ENCODE measurements around the gene ABCD3.
A peak's percentile ranks its signal among the peaks of the same experiment; 100 is the strongest.
"Not testable (repeated sequence)": the region's sequence is repeated elsewhere in the genome, so short reads cannot be mapped to it uniquely, and the experiment has no call there.

ABCD3 gene

GRCh38 chr1:94408104-94408830, 9.9 kb upstream of the ABCD3 start:
- no peak for FAIRE-seq

GRCh38 chr1:94411237-94411636, 7.0 kb upstream of the ABCD3 start:
- peak; percentile 41 for FAIRE-seq
- DNase-seq (ENCODE audit: extremely low spot score, insufficient read length, low read depth) = no peak

More at GRCh38 chr1:94408104-94408830, 9.9 kb upstream of the ABCD3 start:
- no peak for DNase-seq (ENCODE audit: extremely low spot score, insufficient read length, low read depth)

- DNase-seq (ENCODE audit: extremely low spot score, insufficient read length, low read depth) (no peak), FAIRE-seq (no peak)
Measured at GRCh38 chr1:94413311-94413710, 4.9 kb upstream of the ABCD3 start.

- DNase-seq (ENCODE audit: extremely low spot score, insufficient read length, low read depth) (no peak), FAIRE-seq (no peak)
Measured at GRCh38 chr1:94416901-94417727, 1.1 kb upstream of the ABCD3 start.

GRCh38 chr1:94417728-94417977, 536 bp upstream of the ABCD3 start:
- FAIRE-seq = no peak
- no peak for DNase-seq (ENCODE audit: extremely low spot score, insufficient read length, low read depth)

- DNase-seq (ENCODE audit: extremely low spot score, insufficient read length, low read depth) (no peak), FAIRE-seq (no peak)
Measured at GRCh38 chr1:94418664-94419655, 771 bp downstream of the ABCD3 start.

- FAIRE-seq = no peak
- no peak for DNase-seq (ENCODE audit: extremely low spot score, insufficient read length, low read depth)
Measured at GRCh38 chr1:94422115-94422820, 4.1 kb downstream of the ABCD3 start.

GRCh38 chr1:94425821-94426484, 7.8 kb downstream of the ABCD3 start:
- no peak for DNase-seq (ENCODE audit: extremely low spot score, insufficient read length, low read depth)
- no peak for FAIRE-seq

- DNase-seq (ENCODE audit: extremely low spot score, insufficient read length, low read depth); FAIRE-seq: not testable (repeated sequence)
Measured at GRCh38 chr1:94426485-94426870, 8.3 kb downstream of the ABCD3 start.

- FAIRE-seq = no peak
Measured at GRCh38 chr1:94428441-94428840, 10.3 kb downstream of the ABCD3 start.

GRCh38 chr1:94428927-94429528, 10.8 kb downstream of the ABCD3 start:
- FAIRE-seq; DNase-seq (ENCODE audit: extremely low spot score, insufficient read length, low read depth): not testable (repeated sequence)

More at GRCh38 chr1:94428441-94428840, 10.3 kb downstream of the ABCD3 start:
- no peak for DNase-seq (ENCODE audit: extremely low spot score, insufficient read length, low read depth)

GRCh38 chr1:94430066-94430465, 11.9 kb downstream of the ABCD3 start:
- not testable (repeated sequence) for FAIRE-seq; DNase-seq (ENCODE audit: extremely low spot score, insufficient read length, low read depth)

- DNase-seq (ENCODE audit: extremely low spot score, insufficient read length, low read depth) (no peak), FAIRE-seq (no peak)
Measured at GRCh38 chr1:94433866-94434265, 15.7 kb downstream of the ABCD3 start.

GRCh38 chr1:94434365-94435045, 16.3 kb downstream of the ABCD3 start:
- FAIRE-seq = no peak
- no peak for DNase-seq (ENCODE audit: extremely low spot score, insufficient read length, low read depth)

GRCh38 chr1:94438692-94439276, 20.6 kb downstream of the ABCD3 start:
- DNase-seq (ENCODE audit: extremely low spot score, insufficient read length, low read depth) = no peak

GRCh38 chr1:94440088-94440487, 21.9 kb downstream of the ABCD3 start:
- DNase-seq (ENCODE audit: extremely low spot score, insufficient read length, low read depth) = no peak
- no peak for FAIRE-seq

More at GRCh38 chr1:94438692-94439276, 20.6 kb downstream of the ABCD3 start:
- no peak for FAIRE-seq

- not testable (repeated sequence) for FAIRE-seq
Measured at GRCh38 chr1:94443067-94443466, 24.9 kb downstream of the ABCD3 start.

GRCh38 chr1:94444819-94445218, 26.6 kb downstream of the ABCD3 start:
- FAIRE-seq; DNase-seq (ENCODE audit: extremely low spot score, insufficient read length, low read depth): not testable (repeated sequence)

More at GRCh38 chr1:94443067-94443466, 24.9 kb downstream of the ABCD3 start:
- DNase-seq (ENCODE audit: extremely low spot score, insufficient read length, low read depth) = not testable (repeated sequence)
